ENCODE results near the gene UMODL1.
"Not testable (repeated sequence)": the region's sequence is repeated elsewhere in the genome, so short reads cannot be mapped to it uniquely, and the experiment has no call there.

Gene UMODL1

GRCh38 chr21:42060166-42060565, 11.0 kb upstream of the UMODL1 start:
- no peak for DNase-seq

- no peak for DNase-seq
Observed at GRCh38 chr21:42061195-42061985, 9.7 kb upstream of the UMODL1 start.

GRCh38 chr21:42061986-42062235, 9.2 kb upstream of the UMODL1 start:
- DNase-seq, result no peak

- no peak for DNase-seq
Observed at GRCh38 chr21:42062236-42063022, 8.7 kb upstream of the UMODL1 start.

- DNase-seq, result no peak
Observed at GRCh38 chr21:42063191-42063570, 7.9 kb upstream of the UMODL1 start.

- DNase-seq, result no peak
Observed at GRCh38 chr21:42063571-42064521, 7.3 kb upstream of the UMODL1 start.

- DNase-seq, result no peak
Observed at GRCh38 chr21:42066521-42066920, 4.6 kb upstream of the UMODL1 start.

GRCh38 chr21:42067531-42068255, 3.4 kb upstream of the UMODL1 start:
- no peak for DNase-seq

- no peak for DNase-seq
Observed at GRCh38 chr21:42068256-42068545, 2.9 kb upstream of the UMODL1 start.

- no peak for DNase-seq
Observed at GRCh38 chr21:42068592-42068991, 2.5 kb upstream of the UMODL1 start.

GRCh38 chr21:42069327-42069726, 1.8 kb upstream of the UMODL1 start:
- no peak for DNase-seq

GRCh38 chr21:42069843-42070242, 1.3 kb upstream of the UMODL1 start:
- DNase-seq, result no peak

GRCh38 chr21:42073145-42074099, 2.3 kb downstream of the UMODL1 start:
- DNase-seq, result no peak

GRCh38 chr21:42075686-42076471, 4.8 kb downstream of the UMODL1 start:
- no peak for DNase-seq

GRCh38 chr21:42077685-42078238, 6.6 kb downstream of the UMODL1 start:
- not testable (repeated sequence) for DNase-seq

GRCh38 chr21:42078247-42079007, 7.3 kb downstream of the UMODL1 start:
- not testable (repeated sequence) for DNase-seq

GRCh38 chr21:42079008-42079938, 8.2 kb downstream of the UMODL1 start:
- no peak for DNase-seq

- peak; percentile 78 for DNase-seq
Observed at GRCh38 chr21:42079939-42080787, 9.0 kb downstream of the UMODL1 start.

Measured in fibroblast of upper back skin (primary cell).